HG02970 (cell line): ENCODE data around the gene PAPSS2.

Source experiments
- ATAC-seq: cut with Tn5 transposase; IDR thresholded peaks from one replicate; pipeline ENCODE4 v1.9.1; 2021; ENCODE audit warnings: mild to moderate bottlenecking, moderate library complexity, moderate number of reproducible peaks; ENCODE audit not compliant: unreplicated experiment, low FRiP score

The PAPSS2 gene

DNA sequence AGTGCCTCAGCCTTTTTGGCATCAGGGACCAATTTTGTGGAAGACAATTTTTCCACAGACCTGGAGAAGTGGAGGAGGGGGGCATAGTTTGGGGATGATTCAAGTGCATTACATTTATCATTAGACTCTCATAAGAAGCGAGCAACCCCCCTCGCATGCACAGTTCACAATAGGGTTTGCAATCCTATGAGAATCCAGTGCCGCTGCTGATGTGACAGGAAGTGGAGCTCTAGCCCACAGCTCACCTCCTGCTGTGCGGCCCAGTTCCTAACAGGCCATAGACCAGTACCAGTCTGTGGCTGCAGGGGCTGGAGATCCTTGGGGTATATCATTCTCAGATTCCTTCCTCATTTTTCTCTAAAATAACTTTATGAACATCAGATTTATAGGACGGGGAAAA lies 107.6 kb downstream of the PAPSS2 start:
- no peak for ATAC-seq

DNA sequence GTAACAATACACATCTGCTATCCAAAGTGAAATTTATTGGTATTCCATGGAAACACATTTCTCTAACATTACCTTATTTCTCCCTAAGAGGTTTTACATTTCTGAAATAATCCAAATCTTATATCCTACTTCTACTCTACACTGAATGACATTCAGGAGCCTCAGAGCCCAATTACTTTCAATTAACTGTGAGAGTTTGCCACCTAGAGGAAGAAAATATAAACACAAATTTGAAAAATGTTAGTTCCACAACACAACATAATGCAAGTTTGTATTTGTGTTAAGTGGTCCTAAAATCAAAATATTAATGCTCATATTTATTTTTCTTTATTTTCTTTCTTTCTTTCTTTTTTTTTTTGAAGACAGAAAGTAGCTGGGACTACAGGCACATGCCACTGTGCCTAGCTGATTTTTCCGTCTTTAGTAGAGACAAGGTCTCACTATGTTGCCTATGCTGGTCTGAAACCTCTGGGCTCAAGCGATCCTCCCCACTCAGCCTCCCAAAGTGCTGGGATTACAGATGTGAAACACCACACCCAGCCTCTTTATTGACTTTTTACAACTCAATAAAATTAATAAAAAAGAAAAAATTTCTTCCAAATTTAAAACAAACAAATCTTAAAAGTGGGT lies 112.3 kb downstream of the PAPSS2 start:
- no peak for ATAC-seq

DNA sequence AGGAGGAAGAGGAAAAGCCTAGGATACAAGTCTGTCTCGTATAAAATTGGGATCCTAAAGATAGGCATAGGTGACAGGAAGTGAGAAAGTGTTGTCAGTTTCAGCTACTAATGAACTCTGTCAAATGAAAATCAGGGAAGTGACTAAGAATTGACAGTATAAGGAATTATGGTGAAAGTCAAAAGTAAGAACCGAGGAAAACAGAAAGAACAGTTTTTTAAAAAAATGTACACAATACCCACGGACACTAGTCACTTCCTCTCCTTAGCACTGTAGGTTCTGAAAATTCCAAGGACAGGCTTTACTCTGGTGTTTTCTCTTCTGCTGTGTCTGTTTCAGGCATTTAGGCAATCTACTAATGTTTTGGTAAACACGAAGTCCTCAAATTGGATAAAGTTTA lies 116.1 kb downstream of the PAPSS2 start:
- no peak for ATAC-seq

DNA sequence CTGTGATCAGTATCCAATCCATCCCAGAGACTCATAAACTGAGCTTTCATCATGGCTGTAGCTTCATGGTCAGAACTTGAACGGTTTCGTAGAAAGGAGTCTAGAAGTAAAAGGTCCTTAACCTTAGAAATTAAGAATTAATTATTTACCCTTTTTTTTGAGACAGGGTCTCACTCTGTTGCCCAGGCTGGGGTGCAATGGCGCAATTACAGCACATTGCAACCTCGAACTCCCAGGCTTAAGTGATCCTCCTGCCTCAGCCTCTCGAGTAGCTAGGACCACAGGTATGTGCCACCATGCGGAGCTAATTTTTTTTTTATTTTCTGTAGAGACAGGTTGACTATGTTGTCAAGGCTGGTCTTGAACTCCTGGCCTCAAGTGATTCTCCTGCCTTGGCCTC lies 116.7 kb downstream of the PAPSS2 start:
- no peak for ATAC-seq

DNA sequence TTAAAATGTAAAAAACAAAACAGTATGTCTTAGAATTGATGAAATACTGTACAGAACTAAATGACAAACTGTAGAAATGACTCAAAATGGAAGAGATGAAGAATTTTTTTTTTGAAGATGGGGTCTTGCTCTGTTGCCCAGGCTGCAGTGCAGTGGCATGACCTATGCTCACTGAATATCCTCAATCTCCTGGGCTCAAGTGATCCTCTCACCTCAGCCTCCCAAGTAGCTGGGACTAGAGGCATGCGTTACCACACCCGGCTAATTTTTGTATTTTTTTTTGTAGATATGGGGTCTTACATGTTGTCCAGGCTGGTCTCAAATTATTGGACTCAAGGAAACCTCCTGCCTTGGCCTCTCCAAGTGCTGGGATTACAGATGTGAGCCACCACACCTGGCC lies 121.9 kb downstream of the PAPSS2 start:
- ATAC-seq = no peak

DNA sequence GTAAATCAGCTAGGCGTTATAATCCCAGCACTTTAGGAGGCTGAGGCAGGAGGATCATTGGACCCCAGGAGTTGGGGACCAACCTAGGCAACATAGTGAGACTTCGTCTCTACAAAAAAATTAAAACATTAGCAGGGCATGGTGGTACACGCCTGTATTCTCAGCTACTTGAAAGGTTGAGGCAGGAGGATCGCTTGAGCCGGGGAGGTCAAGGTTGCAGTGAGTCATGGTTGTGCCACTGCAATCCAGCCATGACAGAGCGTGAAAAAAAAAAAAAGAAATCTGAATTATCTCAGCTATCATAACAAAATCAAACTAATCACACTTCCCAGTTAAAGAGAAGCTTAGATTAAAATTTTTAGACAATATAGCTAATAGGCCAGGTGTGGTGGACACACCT lies 123.0 kb downstream of the PAPSS2 start:
- ATAC-seq = no peak

DNA sequence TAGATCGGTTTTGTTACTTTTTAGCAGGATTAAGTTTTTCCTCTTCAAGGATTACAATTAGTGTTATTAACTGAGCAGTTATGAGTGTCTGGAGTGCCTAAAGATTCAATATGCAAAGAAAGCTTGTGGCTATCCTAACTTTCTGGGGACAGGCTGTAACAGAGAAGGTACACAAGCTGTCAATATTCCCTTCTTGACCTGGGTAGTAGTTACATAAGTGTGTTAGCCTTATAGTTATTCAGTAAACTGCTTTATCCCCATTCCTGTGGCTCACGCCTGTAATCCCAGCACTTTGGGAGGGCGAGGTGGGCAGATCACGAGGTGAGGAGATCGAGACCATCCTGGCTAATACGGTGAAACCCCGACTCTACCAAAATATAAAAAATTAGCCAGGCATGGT lies 126.7 kb downstream of the PAPSS2 start:
- ATAC-seq = no peak

DNA sequence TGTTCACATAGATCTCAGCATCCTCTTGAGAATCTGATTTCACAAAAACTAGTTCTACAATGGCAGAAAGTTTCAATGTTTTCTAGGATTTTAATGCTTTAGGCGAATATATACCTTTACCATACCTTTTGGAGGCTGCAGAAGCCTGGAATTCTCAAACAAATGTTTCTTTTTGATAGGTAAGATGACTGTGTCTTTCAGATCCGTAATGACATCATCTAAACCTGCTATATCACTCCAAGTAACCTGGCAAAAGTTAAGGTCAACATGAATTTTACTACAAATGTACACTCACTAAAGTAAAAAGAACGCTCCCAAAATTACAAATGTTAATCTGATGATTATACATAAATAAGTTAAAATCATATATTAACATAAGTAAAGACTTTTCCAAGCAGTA lies 130.5 kb downstream of the PAPSS2 start:
- no peak for ATAC-seq

DNA sequence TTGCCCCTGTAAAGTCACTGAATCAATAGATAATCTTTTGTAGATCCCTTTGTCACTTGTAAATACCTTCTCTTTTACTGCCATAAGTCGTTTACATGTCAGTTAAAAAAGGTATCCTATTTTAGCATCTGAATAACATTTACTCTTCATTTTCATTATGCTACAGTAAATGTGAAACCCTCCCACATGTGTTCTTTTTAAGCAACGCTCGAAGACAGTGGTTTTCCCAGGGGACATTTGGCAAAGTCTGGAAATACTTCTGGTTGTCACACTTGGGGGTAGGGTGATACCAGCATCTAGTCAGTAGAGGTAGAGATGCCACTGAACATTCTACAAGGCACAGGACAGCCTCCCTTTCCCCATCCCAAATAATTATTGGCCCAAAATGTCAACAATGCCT lies 134.6 kb downstream of the PAPSS2 start:
- no peak for ATAC-seq
